Measurements from ENCODE around the gene TALDO1. TPM values are rescaled to one million over a fixed set of nuclear protein-coding genes. Genes with fewer than 3 reads are reported as not detected.
A peak's percentile ranks its signal among the peaks of the same experiment; 100 is the strongest.

Gene TALDO1
- total and polyA plus RNA-seq, 2 of the 8 experiments (the other 6 are each of a cell fraction or from before 2014, with no cell fraction given), result 265 to 308 TPM

DNA sequence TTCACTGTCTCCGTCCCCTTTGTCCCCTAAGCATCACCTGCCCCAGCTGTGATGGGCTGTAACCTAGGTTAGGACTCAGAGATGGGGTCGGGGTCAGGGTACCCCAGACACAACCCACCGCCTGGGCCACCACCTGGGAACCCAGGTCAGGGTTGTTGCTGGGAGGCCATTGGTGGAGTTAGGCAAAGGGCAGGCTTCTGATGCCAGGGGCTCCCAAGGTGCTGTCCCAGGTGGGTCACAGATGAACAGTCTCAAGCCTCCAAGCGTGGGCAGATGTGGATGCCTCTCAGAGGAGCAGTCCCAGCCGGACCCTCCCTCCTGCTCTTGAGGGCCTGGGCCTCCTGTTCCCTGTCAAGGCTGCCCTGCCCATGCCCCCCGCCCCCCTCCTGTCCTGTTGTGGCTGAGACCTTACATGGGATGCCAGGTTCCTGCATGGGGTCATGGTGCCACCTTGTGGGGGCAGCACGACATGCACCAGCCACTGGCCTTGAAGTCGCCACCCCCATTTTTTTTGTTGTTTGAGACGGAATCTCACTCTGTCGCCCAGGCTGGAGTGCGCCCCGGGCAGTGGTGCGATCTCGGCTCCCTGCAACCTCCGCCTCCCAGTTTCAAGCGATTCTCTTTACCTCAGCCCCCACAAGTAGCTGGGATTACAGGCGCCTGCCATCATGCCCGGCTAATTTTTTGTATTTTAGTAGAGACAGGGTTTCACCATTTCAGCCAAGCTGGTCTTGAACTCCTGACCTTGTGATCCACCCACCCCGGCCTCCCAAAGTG, 17.9 kb downstream of the TALDO1 start (continued):
- TF ChIP-seq RAD21 (IDR thresholded peaks at IDR 0.05 in 1 of 2, conservative IDR thresholded peaks at IDR 0.05 in 1 of 2; ENCODE audit: low read depth in 2 of 2, low read length in 2 of 2), result peak; percentile 86 to 87

Measured in H1 (cell line).